ENCODE measurements around the gene RBP5.
A peak's percentile ranks its signal among the peaks of the same experiment; 100 is the strongest.

Gene RBP5

GRCh38 chr12:7144414-7145120 is 15.9 kb upstream of the RBP5 start:
- DNase-seq = no peak

GRCh38 chr12:7143564-7143963 is 14.9 kb upstream of the RBP5 start:
- DNase-seq = no peak

- DNase-seq = no peak
Observed at GRCh38 chr12:7142809-7143465, 14.2 kb upstream of the RBP5 start.

DNA sequence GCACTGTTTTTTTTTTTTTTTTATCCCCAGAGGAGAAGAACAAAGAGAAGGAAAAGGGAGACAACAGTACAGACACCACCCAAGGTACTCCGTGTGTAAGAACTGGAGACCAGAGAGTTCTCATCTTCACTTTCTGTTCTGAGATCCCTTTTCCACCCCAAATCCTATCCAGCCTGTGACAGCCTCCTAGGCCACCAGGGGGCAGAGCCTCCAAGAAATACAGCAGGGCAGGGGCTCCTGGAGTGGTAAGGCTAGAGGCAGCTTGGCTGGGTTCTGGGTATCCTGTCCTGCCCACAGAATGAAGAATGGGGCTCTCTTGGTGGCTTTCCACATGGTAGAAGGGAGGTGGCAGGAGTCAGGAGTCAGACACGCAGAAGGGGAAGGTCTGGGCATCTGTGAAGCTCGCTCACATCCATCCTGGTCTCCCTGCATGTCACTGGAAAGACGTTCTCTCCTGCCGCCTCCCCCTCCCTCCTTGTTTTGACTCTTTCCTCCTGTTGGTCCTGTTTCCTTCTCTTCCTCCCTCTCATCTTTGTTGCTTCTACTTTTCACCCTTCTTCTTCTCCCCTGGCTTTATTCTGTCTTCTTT is 13.5 kb upstream of the RBP5 start:
- peak in 3 of 4 experiments; percentile 8 to 42 (median 27) for DNase-seq

DNA sequence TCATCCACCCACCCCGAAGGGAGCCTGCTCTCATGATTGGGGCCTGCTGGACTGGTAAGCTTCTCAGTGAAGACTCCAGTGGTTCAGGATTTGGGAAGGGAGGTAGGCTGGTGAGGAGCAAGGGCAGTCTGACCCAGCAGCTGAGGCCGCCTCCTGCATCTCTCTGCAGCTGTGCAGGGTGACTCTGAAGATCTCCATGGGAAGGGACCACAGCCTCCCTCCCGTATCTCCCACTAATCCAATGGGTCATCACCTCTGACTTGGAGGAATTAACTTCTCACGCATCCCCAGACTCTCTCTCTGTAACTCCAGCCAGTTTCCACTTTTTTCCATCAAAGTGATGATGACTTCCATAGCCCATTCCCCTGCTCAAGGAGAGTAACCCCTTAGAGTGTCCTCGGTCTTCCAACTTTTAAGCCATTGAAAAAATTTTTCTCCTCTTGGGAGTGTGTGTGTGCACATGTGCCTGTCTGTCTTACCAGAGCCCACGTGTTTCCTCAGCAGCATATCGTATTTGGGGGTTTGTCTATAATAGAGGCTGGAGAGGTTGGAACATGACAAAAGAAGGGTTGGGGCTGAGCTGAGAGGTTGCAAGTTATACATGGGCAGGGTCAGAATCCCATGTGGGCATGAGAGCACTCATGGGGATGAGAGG is 12.8 kb upstream of the RBP5 start:
- no peak for DNase-seq

- DNase-seq = no peak
Observed at GRCh38 chr12:7139200-7139599, 10.5 kb upstream of the RBP5 start.

- DNase-seq = no peak
Observed at GRCh38 chr12:7137908-7138307, 9.2 kb upstream of the RBP5 start.

- no peak for DNase-seq
Observed at GRCh38 chr12:7136676-7137075, 8.0 kb upstream of the RBP5 start.

- DNase-seq = no peak
Observed at GRCh38 chr12:7136071-7136470, 7.4 kb upstream of the RBP5 start.

- no peak for DNase-seq
Observed at GRCh38 chr12:7134396-7135166, 5.9 kb upstream of the RBP5 start.

DNA sequence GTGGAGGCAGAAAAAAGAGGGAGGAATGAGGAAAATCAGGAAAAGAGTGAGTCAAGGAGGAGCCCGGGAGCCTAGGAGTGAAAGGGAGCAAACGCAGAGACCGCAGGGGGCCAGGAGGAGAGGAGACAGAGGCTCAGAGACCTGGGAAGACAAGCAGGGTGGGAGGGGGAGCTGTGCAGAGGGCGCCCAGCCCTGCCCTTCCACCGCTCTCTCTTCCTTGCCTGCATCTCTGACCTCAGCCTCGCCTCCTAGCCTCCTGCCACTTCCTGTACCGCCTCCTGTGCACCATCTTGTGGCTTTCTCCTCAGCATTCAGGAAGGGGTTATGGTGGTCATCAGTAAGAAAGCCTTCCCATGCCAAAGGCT is 2.8 kb upstream of the RBP5 start:
- DNase-seq = no peak

DNA sequence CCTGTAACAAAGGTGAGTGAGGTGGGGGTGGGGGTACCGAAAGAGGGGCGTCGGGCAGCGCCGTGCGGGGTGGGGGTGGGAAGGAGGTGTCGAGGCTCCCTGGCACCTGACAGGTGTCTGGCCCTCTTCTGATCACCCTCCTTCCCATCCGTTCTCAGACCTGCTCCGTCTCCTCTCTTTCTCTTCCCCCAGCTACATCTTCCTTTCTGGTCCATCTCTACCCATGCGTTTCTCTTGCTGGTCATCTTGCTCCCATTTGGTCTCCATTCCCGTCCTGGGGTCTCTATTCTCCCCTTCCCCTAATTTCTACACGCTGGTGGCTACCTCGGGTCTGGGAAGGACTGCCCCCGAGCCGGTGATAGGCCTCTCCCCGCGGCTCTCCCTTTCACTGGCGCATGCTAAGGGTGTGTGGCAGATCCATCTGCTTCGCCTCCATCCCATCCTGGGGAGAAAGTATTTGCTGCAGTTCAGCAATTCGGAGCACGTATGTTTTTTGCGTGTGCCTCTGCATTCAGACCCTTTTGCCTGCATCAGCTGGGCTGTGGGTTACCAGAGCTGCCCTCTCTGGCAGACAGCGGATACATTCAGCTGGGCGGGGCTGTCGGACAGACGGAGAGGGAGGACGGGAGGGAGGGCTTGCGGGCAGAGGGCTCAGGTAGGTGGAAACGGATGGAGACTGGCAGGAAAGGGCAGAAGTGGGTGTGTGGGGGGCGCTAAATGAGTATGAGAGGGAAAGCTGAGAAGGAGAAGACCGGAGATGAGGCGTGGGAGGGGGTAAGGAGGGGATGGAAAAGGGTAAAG is 2.2 kb upstream of the RBP5 start:
- peak in 3 of 4 experiments; percentile 6 to 19 (median 17) for DNase-seq

GRCh38 chr12:7129872-7130691 is 1.4 kb upstream of the RBP5 start, which contains the start of gene CLSTN3:
Gene CLSTN3, plus strand, starts transcription at chr12:7130371. Its CDS starts 278 bp downstream, at chr12:7130649.
- peak; percentile 58 to 73 (median 67) for DNase-seq

DNA sequence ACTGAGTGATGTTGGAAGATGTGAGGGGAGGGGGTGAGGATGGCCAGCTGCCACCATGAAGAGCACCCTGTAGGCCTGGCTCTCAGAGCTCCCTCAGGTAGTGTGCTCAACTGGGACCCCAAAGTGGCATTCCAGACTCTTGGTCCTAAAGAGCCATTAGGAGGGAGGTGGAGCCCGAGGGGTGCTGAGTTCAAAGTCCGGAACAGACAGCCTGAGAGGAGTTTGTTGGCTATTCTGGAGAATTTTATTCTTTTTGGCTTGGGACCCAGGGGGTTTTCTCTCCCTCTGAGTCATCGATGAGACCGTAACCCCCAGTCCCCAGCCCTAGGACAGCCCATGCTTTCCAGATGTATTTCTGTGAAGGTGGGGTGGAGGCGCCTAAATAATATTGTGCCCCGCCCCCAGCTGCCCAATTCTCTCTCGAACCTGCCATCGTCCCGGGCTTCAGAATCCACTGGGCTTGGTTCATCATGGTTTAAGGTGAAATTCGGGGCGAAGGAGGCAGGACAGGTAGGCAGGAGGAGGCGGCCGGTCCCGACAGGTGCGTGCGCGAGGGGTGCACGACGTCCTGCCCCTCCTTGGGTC is 690 bp upstream of the RBP5 start:
- DNase-seq = no peak

GRCh38 chr12:7127916-7128626 is 618 bp downstream of the RBP5 start:
- DNase-seq = no peak

GRCh38 chr12:7125632-7126227 is 3.0 kb downstream of the RBP5 start:
- DNase-seq = no peak

DNA sequence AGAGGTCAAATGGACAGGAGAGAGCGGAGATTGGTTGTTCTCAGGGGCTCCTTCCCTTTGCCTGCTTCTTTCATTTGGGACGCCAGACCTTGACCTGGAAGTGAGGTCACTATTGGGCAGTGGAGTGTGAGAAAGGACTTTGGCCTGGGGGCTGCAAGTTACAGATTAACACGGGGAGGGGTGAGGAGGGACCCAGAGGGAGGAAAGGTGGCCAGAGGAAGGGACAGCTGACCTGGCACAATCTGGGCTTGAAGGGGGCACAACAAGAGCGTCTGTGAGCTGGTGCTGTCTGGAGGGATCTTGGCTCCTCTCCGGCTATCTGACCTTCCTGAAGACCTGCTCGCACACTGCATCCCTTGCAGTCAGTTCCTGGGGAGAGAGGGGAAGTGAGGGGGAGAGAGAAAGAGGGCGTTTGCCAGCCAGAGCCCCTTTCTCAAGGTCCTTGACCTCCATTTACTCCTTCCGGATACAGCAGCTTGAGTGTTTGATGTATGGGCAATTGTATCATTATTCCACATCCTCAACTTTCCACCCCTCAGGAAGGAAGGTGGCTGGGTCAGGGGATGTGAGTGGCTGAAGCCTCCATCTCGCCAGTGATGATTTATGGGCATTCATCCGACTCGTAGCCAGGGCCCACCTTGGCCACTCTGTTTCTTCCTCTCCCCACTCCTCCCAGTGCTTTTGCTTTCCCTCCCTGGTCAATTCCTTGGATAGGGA is 4.7 kb downstream of the RBP5 start:
- DNase-seq = no peak

DNA sequence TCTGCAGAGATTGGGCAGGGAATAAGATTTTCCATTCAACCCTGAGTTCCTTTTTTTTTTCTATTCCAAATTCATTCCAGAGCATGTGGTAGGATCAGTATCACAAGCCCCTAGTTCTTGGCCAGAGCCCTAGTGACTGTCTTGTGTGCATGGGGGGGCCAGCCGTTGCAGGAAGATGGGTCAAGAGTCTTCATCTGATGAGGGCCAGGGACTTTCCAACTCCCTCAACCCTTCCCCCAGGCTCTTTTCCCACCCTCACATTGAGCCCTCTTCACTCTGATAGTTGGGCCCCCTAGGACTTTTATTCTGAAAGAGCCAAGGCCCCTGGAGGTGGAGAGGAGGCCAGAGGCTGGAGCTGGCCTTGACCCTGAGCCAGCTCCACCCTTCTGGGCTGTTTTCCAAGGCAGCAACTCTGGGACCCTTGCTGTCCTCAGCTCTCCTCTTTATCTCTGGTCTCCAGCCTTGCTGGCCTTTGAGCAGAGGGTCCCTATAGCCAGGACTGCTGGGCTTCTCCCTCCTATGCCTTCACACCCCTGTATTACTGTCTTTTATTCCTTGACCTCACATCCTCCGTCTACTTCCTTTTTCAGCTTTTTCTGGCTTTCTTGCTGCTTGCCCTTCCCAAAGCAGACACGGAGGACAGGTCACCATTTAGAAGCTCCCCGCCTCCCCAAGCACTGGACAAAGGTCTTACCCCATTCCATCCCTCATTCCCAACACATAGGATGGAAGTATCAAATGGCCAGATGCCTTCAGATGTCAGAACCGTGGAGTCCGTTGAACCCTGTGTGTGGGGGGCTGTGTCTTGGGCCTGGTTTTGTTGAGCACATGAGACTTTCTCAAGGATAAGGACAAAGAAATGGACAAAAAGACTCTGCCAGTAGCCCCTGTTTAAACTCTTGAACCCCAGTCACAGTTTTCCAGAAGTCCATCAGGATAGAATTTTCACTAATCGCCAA is 5.6 kb downstream of the RBP5 start:
- DNase-seq = no peak

Data from activated CD4-positive, CD25-positive, alpha-beta regulatory T cell (primary cell).